Mesendoderm (in vitro differentiated cells): ENCODE results near the gene WNT4.

Experiments
- DNase-seq: peaks from one replicate; pipeline ENCODE4 v3.0.0; 2013
- H2AK5ac ChIP-seq: 2 replicates; pipeline ENCODE4 v1.6.1; 2013; ENCODE audit warnings: low read length, inconsistent platforms
- H2BK120ac ChIP-seq: 2 replicates; pipeline ENCODE4 v1.6.1; 2013; ENCODE audit warnings: low read depth, mild to moderate bottlenecking, low read length, moderate library complexity, mixed read lengths
- H2BK15ac ChIP-seq: replicated peaks from 2 replicates; pipeline ENCODE4 v1.6.1; 2013; ENCODE audit warnings: low read depth, mild to moderate bottlenecking, moderate library complexity
- H2BK5ac ChIP-seq: 2 replicates; pipeline ENCODE4 v1.6.1; 2013; ENCODE audit warnings: low read length, inconsistent platforms
- H3K18ac ChIP-seq: 2 replicates; pipeline ENCODE4 v1.6.1; 2013; ENCODE audit warnings: mild to moderate bottlenecking, low read length, mixed read lengths
- H3K23ac ChIP-seq: one replicate; pipeline ENCODE4 v1.6.1; 2013; ENCODE audit warnings: low read length
- H3K27ac ChIP-seq: 2 replicates; pipeline ENCODE4 v1.5.1; 2013; ENCODE audit warnings: low read depth, mild to moderate bottlenecking, inconsistent platforms, low read length, moderate library complexity
- H3K27me3 ChIP-seq: 2 replicates; pipeline ENCODE4 v1.6.1; 2013; ENCODE audit warnings: low read length, control low read depth, mild to moderate bottlenecking, inconsistent platforms; ENCODE audit not compliant: insufficient read depth, poor library complexity
- H3K36me3 ChIP-seq: 2 replicates; pipeline ENCODE4 v1.6.1; 2013; ENCODE audit warnings: low read length, inconsistent platforms; ENCODE audit not compliant: control insufficient read depth, insufficient read depth
- H3K4ac ChIP-seq: one replicate; pipeline ENCODE4 v1.6.1; 2013; ENCODE audit warnings: low read depth, mild to moderate bottlenecking, low read length, moderate library complexity
- H3K4me1 ChIP-seq: 2 replicates; pipeline ENCODE4 v1.6.1; 2013; ENCODE audit warnings: low read depth, low read length, inconsistent platforms; ENCODE audit not compliant: control insufficient read depth
- H3K4me2 ChIP-seq: 2 replicates; pipeline ENCODE4 v1.6.1; 2013; ENCODE audit warnings: low read length
- H3K4me3 ChIP-seq: 2 replicates; pipeline ENCODE4 v1.5.1; 2013; ENCODE audit warnings: mild to moderate bottlenecking, low read length
- H3K56ac ChIP-seq: one replicate; pipeline ENCODE4 v1.6.1; 2013; ENCODE audit warnings: low read length
- H3K79me1 ChIP-seq: 2 replicates; pipeline ENCODE4 v1.6.1; 2013; ENCODE audit warnings: low read length, inconsistent platforms
- H3K79me2 ChIP-seq: 2 replicates; pipeline ENCODE4 v1.6.1; 2013; ENCODE audit warnings: mild to moderate bottlenecking, low read length; ENCODE audit not compliant: control insufficient read depth, insufficient read depth
- H3K9ac ChIP-seq: 2 replicates; pipeline ENCODE4 v1.6.1; 2013; ENCODE audit warnings: low read length, inconsistent platforms
- H4K5ac ChIP-seq: one replicate; pipeline ENCODE4 v1.6.1; 2013; ENCODE audit warnings: low read length
- H4K8ac ChIP-seq: one replicate; pipeline ENCODE4 v1.6.1; 2013; ENCODE audit warnings: low read depth, mild to moderate bottlenecking, control low read depth, low read length, moderate library complexity
- WGBS: extraction: QIAGEN DNeasy Blood & Tissue Kit; methylation state at CpG from one replicate; pipeline ENCODE4 v1.1.7; 2013; ENCODE audit warnings: low lambda C conversion rate, missing lambda C conversion rate; ENCODE audit not compliant: insufficient coverage; ENCODE audit errors: extremely low coverage; 5-methylcytosine and 5-hydroxymethylcytosine counted together

WNT4 gene

GRCh38 chr1:22139817-22140216 is 3.1 kb downstream of the WNT4 start:
- H3K56ac ChIP-seq = no peak overlapping the region
- no peak overlapping the region for H3K4me2 ChIP-seq
- no peak overlapping the region for H3K27ac ChIP-seq
- peak; percentile 47 for DNase-seq
- no peak overlapping the region for H3K9ac ChIP-seq
- no peak overlapping the region for H3K23ac ChIP-seq
- no peaks in the 10 kb centered on the region for H3K79me2 ChIP-seq
- H3K36me3 ChIP-seq = no peaks in the 10 kb centered on the region
- no peak overlapping the region for H2AK5ac ChIP-seq
- no peak overlapping the region for H4K5ac ChIP-seq
- H2BK15ac ChIP-seq = no peak overlapping the region
- no peak overlapping the region for H2BK5ac ChIP-seq
- no peak overlapping the region for H3K18ac ChIP-seq
- H3K4me3 ChIP-seq = no peak overlapping the region
- H3K27me3 ChIP-seq = no peaks in the 10 kb centered on the region
- H3K4ac ChIP-seq = no peak overlapping the region
- no peak overlapping the region for H4K8ac ChIP-seq
- no peaks in the 10 kb centered on the region for H3K79me1 ChIP-seq
- H3K4me1 ChIP-seq = peaks cover 6% of the 10 kb centered on the region
- no CpG with 5 or more reads among the region's 12 CpGs for WGBS
- H2BK120ac ChIP-seq = no peak overlapping the region

GRCh38 chr1:22139066-22139594 is 3.8 kb downstream of the WNT4 start:
- no peak overlapping the region for H3K27ac ChIP-seq
- H3K27me3 ChIP-seq = no peaks in the 10 kb centered on the region
- H3K18ac ChIP-seq = no peak overlapping the region
- H3K4me2 ChIP-seq = no peak overlapping the region
- H3K4me1 ChIP-seq = peaks cover 6% of the 10 kb centered on the region
- no peak overlapping the region for H3K56ac ChIP-seq
- no peak overlapping the region for H3K4ac ChIP-seq
- H3K36me3 ChIP-seq = no peaks in the 10 kb centered on the region
- no peak overlapping the region for H2BK120ac ChIP-seq
- H3K79me1 ChIP-seq = no peaks in the 10 kb centered on the region
- no peak overlapping the region for H2BK5ac ChIP-seq
- no peak overlapping the region for H4K5ac ChIP-seq
- no peak overlapping the region for H3K9ac ChIP-seq
- peak overlapping the region; percentile 79 for H2AK5ac ChIP-seq
- H3K79me2 ChIP-seq = no peaks in the 10 kb centered on the region
- H4K8ac ChIP-seq = no peak overlapping the region
- H3K4me3 ChIP-seq = no peak overlapping the region
- no peak for DNase-seq
- WGBS = no CpG with 5 or more reads among the region's 15 CpGs
- H2BK15ac ChIP-seq = no peak overlapping the region
- no peak overlapping the region for H3K23ac ChIP-seq

GRCh38 chr1:22137004-22137720 is 5.7 kb downstream of the WNT4 start:
- Histone ChIP-seq H4K8ac (no peak overlapping the region), H3K79me1 (no peaks in the 10 kb centered on the region), H3K27me3 (no peaks in the 10 kb centered on the region), H3K56ac (peak overlapping the region; percentile 8), H2BK5ac (no peak overlapping the region), H2AK5ac (no peak overlapping the region), H3K79me2 (no peaks in the 10 kb centered on the region), H2BK120ac (no peak overlapping the region), H3K36me3 (no peaks in the 10 kb centered on the region), H3K18ac (no peak overlapping the region), H3K4me1 (peaks cover 6% of the 10 kb centered on the region), H3K4me2 (no peak overlapping the region), H3K9ac (no peak overlapping the region), H3K23ac (no peak overlapping the region), H4K5ac (no peak overlapping the region), H3K27ac (no peak overlapping the region), H2BK15ac (no peak overlapping the region), H3K4ac (no peak overlapping the region), H3K4me3 (no peak overlapping the region)
- peak; percentile 74 for DNase-seq
- WGBS = no CpG with 5 or more reads among the region's 16 CpGs

- Histone ChIP-seq H3K9ac (no peak overlapping the region), H3K23ac (no peak overlapping the region), H3K4me2 (no peak overlapping the region), H3K79me1 (no peaks in the 10 kb centered on the region), H3K4me1 (no peaks in the 10 kb centered on the region), H2BK5ac (no peak overlapping the region), H2BK120ac (no peak overlapping the region), H3K27me3 (no peaks in the 10 kb centered on the region), H3K27ac (no peak overlapping the region), H3K4me3 (no peak overlapping the region), H4K5ac (no peak overlapping the region), H2BK15ac (no peak overlapping the region), H2AK5ac (no peak overlapping the region), H3K56ac (no peak overlapping the region), H4K8ac (no peak overlapping the region), H3K18ac (no peak overlapping the region), H3K36me3 (no peaks in the 10 kb centered on the region), H3K4ac (no peak overlapping the region), H3K79me2 (no peaks in the 10 kb centered on the region)
- no CpG with 5 or more reads among the region's 15 CpGs for WGBS
- DNase-seq = peak; percentile 54
These were observed 9.0 kb downstream of the WNT4 start for GRCh38 chr1:22133931-22134324.

- no peak overlapping the region for H2BK5ac ChIP-seq
- no peaks in the 10 kb centered on the region for H3K4me1 ChIP-seq
- H4K5ac ChIP-seq = no peak overlapping the region
- H3K18ac ChIP-seq = no peak overlapping the region
- H3K23ac ChIP-seq = no peak overlapping the region
- no peak overlapping the region for H3K4me2 ChIP-seq
- no peak overlapping the region for H2BK120ac ChIP-seq
- WGBS = no CpG with 5 or more reads among the region's 16 CpGs
- no peak overlapping the region for H3K9ac ChIP-seq
- no peak overlapping the region for H4K8ac ChIP-seq
- no peaks in the 10 kb centered on the region for H3K79me1 ChIP-seq
- H2AK5ac ChIP-seq = no peak overlapping the region
- H3K56ac ChIP-seq = no peak overlapping the region
- H3K4ac ChIP-seq = no peak overlapping the region
- DNase-seq = no peak
- no peaks in the 10 kb centered on the region for H3K36me3 ChIP-seq
- H3K27ac ChIP-seq = no peak overlapping the region
- no peaks in the 10 kb centered on the region for H3K27me3 ChIP-seq
- no peak overlapping the region for H2BK15ac ChIP-seq
- H3K4me3 ChIP-seq = no peak overlapping the region
- H3K79me2 ChIP-seq = no peaks in the 10 kb centered on the region
These were observed 9.5 kb downstream of the WNT4 start for GRCh38 chr1:22133247-22133930.
